HG02852 (cell line): ENCODE results near the gene BTBD6.

Experiments used
- ATAC-seq: cut with Tn5 transposase; IDR thresholded peaks from one replicate; pipeline ENCODE4 v1.9.1; 2021; ENCODE audit warnings: mild to moderate bottlenecking, moderate library complexity; ENCODE audit not compliant: unreplicated experiment

Gene BTBD6

GRCh38 chr14:105211086-105211757 is 37.1 kb upstream of the BTBD6 start:
- ATAC-seq = no peak

DNA sequence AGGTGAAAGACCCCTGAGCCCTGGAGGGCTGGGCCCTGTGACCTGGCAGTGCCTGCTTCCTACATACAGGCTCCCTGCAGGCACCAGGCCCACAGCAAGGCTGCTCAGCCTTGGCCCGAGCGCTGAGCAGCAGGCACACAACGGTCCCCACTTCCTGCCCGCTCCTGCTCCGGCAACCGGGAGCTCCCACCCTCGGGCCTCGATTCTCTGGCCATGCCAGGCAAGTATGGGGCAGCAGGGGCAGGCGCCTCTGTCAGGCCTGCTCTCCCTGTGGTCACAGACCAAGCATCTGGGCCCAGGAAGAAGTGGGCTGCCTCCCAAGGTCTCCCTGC is 36.6 kb upstream of the BTBD6 start:
- no peak for ATAC-seq

DNA sequence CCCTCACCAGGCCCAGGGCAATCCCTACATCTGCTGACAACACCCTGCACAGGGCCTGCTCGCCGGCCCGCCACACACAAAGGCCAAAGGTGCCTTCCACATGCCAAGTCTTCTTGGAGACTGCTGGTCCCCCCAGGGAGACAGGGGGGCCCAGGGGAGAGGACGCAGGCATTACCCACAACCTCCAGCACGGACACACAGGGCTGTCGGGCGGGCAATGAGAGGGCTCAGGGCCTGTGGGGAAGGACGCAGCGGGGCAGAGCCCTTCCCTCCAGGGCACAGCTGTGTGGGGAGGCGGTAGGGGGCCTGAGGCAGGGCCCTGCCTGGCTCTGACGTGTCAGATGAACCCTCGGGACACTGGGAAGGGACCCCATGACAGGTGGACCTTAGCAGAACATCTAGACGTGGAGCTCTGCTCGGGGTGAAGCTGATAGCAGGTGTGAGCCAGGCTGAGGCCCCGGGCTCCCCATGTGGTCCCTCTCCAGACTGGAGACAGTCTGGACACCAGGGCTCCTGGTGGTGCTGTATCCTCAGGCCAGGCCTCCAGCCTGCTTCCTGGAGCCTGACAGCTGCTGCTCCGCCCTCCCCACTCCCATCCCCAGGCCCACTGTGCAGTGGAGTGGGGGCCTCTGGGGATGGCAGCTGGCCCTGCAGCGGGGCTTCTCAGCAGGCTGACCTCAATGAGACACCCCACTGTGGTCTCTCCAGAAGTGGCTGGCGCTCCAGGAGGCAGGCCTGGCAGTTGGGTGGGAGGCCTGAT is 35.6 kb upstream of the BTBD6 start:
- ATAC-seq = no peak

DNA sequence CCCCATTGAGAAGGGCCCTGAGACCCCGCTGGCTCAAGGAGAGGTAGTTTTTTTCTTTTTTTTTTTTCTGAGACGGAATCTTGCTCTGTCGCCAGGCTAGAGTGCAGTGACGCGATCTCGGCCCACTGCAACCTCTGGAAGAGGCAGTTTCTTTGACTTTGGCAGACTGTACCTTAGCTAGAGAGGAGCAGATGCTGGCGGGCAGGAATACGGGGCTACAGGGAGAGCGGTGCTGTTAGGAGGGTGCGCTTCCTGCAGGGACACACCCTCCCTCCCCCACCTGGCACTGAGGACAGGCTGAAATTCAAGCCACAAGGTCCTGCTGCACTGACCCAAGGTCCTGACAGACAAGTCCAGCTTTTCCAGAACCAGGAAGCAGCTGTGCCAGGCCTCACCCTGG is 35.0 kb upstream of the BTBD6 start:
- no peak for ATAC-seq

- ATAC-seq = no peak
Observed at GRCh38 chr14:105214324-105214915, 33.9 kb upstream of the BTBD6 start.

GRCh38 chr14:105215602-105216001 is 32.7 kb upstream of the BTBD6 start:
- ATAC-seq = no peak

GRCh38 chr14:105216490-105217247 is 31.7 kb upstream of the BTBD6 start:
- ATAC-seq = no peak

DNA sequence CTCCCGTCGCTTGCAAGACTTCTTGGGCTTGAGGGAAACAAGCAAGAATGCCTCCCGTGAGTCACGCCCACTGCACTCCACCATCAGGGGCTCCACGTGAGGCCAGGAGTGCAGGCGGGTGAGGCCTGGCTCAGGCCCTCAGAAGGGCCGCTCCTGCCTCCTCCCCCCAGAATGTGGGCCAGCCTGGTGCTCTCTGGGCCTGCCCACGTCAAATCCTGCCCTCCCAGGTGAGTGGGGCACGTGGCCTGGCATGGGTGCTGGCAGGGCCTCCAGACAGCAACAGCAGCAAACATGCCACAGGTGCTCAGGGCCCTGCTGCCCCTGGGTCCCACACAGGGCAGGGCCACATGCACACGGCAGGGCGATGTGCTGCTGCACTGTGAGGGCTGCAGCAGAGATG is 30.6 kb upstream of the BTBD6 start:
- no peak for ATAC-seq

DNA sequence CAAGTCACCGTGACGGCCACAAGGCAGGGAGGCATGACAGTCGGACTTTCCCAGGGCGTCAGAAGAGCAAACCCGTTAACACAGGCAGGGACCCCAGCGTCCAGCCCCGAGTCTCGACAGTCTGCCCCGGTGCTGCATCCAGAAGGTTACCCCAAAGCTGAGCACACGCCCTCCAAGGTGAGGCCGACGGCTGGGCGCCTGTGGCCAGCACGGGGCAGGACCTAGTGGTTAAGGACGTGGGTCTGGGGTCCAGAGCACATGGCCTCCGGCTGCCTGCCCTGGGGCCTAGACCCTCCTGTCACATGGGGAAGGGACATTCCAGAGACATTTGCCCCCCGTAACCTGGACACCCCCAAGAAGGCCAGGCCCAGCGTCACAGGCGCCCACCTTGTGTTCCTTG is 29.7 kb upstream of the BTBD6 start:
- ATAC-seq = no peak

DNA sequence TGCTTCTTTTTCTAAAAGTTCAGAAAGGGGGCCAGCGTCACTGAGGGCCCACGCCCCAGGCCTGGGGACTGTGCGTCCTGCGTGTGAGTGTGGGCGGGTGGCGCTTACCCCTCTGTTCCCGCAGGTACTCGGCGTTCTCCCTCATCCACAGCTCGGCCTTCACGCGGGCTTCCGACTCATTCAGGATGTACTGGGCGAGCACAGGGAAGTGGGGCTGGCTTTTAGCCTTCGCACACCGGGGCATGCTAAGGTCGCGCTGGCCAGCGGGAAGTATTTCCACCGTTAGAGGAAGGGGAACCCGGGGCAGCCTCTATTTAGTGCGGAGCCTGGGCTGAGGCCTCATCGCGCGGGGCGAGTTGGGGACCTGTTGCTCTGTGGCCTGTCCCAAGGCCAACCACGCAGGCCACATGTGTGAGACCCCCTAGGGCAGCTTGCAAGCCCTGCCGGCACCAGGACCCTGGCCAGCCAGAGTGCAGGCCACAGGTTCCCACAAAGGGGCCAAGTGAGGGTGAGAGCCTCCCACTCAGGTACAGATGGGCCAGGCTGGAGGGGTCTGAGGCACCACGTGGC is 29.2 kb upstream of the BTBD6 start:
- no peak for ATAC-seq

- no peak for ATAC-seq
Observed at GRCh38 chr14:105219753-105220152, 28.6 kb upstream of the BTBD6 start.

GRCh38 chr14:105220699-105221597 is 27.4 kb upstream of the BTBD6 start:
- no peak for ATAC-seq

- no peak for ATAC-seq
Observed at GRCh38 chr14:105221598-105222178, 26.6 kb upstream of the BTBD6 start.

DNA sequence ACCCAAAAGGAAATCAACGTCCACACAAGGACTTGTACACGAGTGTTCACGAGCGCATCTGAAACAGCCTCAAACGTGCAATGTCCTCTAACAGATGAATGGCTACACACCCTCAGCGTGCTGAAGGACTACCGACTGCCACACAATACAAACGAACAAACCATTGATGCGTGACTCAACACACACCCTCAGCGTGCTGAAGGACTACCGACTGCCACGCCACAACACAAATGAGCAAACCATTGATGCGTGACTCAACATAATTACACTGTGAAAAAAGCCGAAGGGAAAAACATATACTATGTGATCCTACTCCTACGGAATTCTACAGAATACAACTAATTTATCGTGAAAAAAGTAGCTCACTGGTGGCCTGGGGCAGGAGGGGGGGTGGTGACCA is 25.1 kb upstream of the BTBD6 start:
- ATAC-seq = no peak

DNA sequence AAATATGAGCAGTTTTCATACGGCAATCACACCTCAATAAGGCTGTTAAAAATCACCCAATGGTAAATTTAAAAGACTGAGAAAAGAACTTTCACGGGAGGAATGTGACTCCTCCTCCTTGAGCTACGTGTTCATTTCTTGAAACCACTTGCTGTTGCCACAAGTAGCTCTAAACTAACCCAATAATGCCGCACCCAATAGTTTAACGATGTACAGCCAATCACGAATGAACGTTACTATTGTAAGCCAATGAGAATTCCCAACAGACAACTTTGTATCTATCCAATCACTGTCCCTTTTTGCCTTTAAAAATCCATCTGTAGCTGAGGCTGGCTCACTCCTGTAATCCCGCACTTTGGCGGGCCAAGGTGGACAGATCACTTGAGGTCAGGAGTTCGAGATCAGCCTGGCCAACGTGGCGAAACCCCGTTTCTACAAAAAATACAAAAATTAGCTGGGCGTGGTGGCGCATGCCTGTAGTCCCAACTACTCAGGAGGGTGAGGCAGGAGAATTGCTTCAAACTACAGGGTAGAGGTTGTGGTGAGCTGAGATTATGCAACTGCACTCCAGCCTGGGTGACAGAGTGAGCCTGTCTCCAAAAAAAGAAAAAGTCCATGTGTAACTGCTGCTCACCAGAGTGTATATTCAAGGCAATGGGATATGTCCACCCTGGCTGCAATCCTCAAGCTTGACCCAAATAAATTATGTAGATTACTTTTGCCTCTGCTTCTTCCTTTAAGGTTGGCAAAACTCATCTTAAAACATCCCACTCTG is 24.4 kb upstream of the BTBD6 start:
- ATAC-seq = no peak

DNA sequence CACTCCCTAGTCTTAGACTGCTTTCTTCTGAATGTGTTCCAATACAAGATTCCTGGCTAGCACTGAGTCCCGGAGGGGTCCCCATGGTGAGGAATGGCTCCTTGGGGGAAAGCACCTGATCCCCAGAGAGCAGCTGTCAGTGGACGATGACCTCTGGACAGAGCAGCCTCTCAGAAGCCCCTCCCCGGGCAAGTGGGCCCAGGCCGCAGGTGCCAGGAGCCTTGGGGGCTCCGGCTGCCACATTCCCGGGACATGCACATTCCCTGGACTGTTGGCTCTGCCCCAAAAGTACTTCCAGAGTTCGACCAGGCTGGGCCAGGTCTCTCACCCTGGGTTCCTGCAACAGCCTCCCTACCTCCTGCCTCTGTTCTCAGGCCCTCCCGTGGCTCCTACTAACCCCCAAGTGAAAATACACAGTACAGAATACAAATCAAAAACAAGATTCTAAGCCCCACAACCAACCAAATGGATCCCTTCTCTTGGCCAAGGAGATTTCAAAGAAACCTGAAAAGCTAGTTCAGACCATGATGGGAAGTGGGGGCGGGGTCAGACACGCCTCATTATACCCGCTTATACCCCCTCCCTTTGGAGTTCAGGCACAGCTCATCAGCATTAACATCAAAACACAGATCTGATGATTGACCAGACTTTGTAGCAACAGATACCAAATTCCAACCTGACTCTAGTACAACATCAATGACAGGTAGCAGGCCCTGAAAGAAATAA is 23.3 kb upstream of the BTBD6 start:
- no peak for ATAC-seq

GRCh38 chr14:105226198-105226597 is 22.1 kb upstream of the BTBD6 start:
- ATAC-seq = no peak

DNA sequence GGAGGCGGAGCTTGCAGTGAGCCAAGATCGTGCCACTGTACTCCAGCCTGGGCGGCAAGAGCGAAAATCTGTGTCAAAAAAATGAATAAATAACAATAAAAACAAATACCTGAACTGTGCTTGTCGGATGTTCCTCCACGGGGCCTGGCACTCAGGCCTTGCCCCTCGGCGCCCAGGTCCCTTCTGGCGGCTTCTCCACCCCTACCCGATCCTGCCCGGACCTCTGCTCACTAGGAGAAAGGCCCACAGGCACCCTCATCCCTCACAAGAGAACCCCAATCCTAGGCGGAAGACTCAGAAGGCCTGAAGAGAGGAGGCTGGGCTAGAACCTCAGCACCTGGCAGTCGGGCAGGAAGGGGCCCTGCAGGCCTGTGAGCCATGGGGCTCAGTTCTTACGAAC is 21.0 kb upstream of the BTBD6 start:
- no peak for ATAC-seq

DNA sequence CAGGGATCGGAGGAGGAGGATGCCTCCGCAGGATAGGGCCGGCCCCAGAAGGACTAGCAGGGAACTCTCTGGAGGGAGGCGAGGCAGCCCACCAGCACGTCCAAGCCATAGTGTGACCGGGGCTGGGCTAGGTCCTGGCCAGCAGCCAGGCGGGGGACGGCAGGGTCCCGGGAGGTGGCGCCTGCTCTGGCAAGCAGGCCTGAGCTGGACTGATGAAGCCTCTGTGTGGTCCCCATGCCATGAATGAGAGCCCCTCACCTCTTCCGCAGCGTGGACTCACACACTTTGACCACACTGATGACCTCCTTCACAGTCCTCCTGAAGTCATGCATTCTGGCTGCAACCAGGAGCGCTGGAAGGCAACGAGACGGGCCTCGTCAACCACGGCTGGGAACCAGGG is 19.8 kb upstream of the BTBD6 start:
- ATAC-seq = no peak
